ENCODE measurements around the gene GRHL1. TPM values are rescaled to one million over a fixed set of nuclear protein-coding genes. Genes with fewer than 3 reads are reported as not detected.

Gene GRHL1
- total and polyA plus RNA-seq, 9 of the 15 experiments (the other 6 are each of a cell fraction or from before 2014, with no cell fraction given): 1.7 to 6.1 (median 4.7) TPM

DNA sequence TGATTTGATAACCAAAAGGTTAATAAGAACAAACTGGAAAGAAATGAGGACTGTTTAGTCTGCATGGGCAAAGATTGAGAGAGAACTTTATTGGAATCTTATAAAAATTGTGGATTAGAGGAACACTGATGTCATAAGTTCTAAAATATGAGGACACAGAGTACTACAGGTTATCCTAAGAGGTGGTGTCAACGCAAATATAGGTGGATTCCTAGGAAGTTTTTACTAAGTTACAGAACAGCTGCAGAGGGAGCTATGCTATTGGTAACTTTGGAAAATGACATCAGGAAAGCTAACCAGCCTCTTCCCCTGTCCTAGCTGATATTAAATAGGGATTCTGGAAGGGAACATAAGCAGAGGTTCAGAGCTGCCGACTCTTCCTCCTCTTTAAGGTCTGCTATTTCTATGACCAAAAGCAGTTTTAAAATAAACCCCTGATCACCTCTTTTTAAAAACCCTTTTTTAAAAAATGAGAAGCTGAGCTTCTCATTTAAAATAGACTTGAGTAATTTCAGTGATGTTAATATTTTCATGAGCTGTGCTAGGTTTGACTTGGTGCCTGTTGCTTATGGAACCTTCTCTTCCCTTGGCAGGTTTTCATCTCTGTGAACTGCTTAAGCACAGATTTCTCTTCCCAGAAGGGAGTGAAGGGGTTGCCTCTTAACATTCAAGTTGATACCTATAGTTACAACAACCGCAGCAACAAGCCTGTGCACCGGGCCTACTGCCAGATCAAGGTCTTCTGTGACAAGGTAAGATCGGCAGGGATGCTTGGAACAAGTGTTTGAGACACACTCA is 34.2 kb downstream of the GRHL1 start (continued):
- TF ChIP-seq, protein P1, sequence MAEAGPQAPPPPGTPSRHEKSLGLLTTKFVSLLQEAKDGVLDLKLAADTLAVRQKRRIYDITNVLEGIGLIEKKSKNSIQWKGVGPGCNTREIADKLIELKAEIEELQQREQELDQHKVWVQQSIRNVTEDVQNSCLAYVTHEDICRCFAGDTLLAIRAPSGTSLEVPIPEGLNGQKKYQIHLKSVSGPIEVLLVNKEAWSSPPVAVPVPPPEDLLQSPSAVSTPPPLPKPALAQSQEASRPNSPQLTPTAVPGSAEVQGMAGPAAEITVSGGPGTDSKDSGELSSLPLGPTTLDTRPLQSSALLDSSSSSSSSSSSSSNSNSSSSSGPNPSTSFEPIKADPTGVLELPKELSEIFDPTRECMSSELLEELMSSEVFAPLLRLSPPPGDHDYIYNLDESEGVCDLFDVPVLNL (CRISPR knock-in tag; IDR thresholded peaks at IDR 0.05; ENCODE audit: low read depth): no peak

DNA sequence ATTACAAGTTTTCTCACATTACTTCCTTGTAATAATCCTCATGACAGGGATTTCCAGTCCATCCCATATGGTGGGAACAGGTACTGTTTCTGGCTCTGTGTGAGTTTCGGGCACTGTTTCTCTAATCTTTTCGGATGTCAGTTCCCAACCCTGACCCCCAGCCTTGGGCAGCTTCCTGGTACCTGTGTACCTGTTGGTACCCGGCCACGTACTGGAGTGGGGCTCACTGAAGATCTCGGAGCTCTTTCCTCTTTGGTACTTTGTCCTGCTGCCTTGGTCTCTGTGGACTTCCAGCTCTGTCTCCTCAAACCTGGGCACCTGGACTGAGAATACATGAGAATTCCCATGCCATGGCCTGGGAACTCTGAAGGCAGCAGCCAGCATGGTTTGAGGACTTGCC is 36.8 kb downstream of the GRHL1 start:
- no peak for ATAC-seq
- whole genome bisulfite sequencing (ENCODE audit: insufficient coverage, low coverage, missing lambda C conversion rate): 72% methylated on average over 5 of the region's 5 CpGs
- no peaks in the 10 kb centered on the region for H3K27me3 ChIP-seq (ENCODE audit: control insufficient read depth in 2 of 2, insufficient read depth in 2 of 2, low read length in 2 of 2)
- CTCF ChIA-PET (ENCODE audit: low intra/inter-chr PET ratio): no interaction called here
- POLR2A ChIA-PET: interaction anchor here (0.6 kb wide), 2 partner anchors 10 to 13 kb away, joined by 3 read pairs; no protein-coding TSS in a partner anchor
- H3K9ac ChIP-seq (ENCODE audit: insufficient read depth in 1 of 2, low read depth in 2 of 2, low read length in 2 of 2): peak overlapping the region in 1 of 2 experiments; percentile 27; a peak in 1 of 4 replicates
- H3K4me3 ChIP-seq: no peak overlapping the region
- no peak overlapping the region for H3K27ac ChIP-seq (ENCODE audit: extremely low read depth, low read depth, low read length)
- DNase-seq (ENCODE audit: extremely low read depth in 1 of 4, low spot score in 3 of 4): no peak
- intact Hi-C loops (cut with micrococcal nuclease): no loop called here
- no peak overlapping the region for H2AFZ ChIP-seq (ENCODE audit: low read depth, low read length)
- no TSS peak for BruUV-seq (replicated peaks)
- H3K9me3 ChIP-seq (replicated peaks; ENCODE audit: control insufficient read depth, insufficient read depth, low read depth, low read length): no peaks in the 10 kb centered on the region
- H3K4me1 ChIP-seq (replicated peaks in 1 of 2; ENCODE audit: control insufficient read depth in 2 of 2, insufficient read depth in 2 of 2, low read length in 2 of 2): peaks cover 7 to 8% of the 10 kb centered on the region in 2 experiments; a peak in 3 of 5 replicates
- no peaks in the 10 kb centered on the region for H3K9me1 ChIP-seq (ENCODE audit: control insufficient read depth, insufficient read depth, low read length)
- in situ Hi-C loops (cut with MboI): loop anchor here (5.0 kb wide), 1 partner anchor 59 kb away; no protein-coding TSS in a partner anchor
- no peak for FAIRE-seq
- H4K20me1 ChIP-seq (replicated peaks; ENCODE audit: control insufficient read depth, insufficient read depth, low read length): no peaks in the 10 kb centered on the region
- TF ChIP-seq, protein P2, sequence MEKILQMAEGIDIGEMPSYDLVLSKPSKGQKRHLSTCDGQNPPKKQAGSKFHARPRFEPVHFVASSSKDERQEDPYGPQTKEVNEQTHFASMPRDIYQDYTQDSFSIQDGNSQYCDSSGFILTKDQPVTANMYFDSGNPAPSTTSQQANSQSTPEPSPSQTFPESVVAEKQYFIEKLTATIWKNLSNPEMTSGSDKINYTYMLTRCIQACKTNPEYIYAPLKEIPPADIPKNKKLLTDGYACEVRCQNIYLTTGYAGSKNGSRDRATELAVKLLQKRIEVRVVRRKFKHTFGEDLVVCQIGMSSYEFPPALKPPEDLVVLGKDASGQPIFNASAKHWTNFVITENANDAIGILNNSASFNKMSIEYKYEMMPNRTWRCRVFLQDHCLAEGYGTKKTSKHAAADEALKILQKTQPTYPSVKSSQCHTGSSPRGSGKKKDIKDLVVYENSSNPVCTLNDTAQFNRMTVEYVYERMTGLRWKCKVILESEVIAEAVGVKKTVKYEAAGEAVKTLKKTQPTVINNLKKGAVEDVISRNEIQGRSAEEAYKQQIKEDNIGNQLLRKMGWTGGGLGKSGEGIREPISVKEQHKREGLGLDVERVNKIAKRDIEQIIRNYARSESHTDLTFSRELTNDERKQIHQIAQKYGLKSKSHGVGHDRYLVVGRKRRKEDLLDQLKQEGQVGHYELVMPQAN (IDR thresholded peaks at IDR 0.05; ENCODE audit: borderline replicate concordance): no peak
- TF ChIP-seq ZNF23 (CRISPR knock-in tag; IDR thresholded peaks at IDR 0.05) (no peak), HDAC8 (tag; IDR thresholded peaks at IDR 0.05) (no peak), TBP (optimal IDR thresholded peaks at IDR 0.05; ENCODE audit: low read depth, low read length) (no peak)
- H3K4me2 ChIP-seq (ENCODE audit: insufficient read depth, low read length): no peak overlapping the region
- no peaks in the 10 kb centered on the region for H3K79me2 ChIP-seq (ENCODE audit: control insufficient read depth, insufficient read depth, low read length)
- peaks cover 5% of the 10 kb centered on the region; the same call in 1 of the 3 replicates for H3K36me3 ChIP-seq (ENCODE audit: control insufficient read depth, insufficient read depth, low read length)

Measured in K562 (cell line).